Activated naive CD8-positive, alpha-beta T cell treated with anti-CD3 and anti-CD28 coated beads for 36 hours (primary cell): Measurements from ENCODE around the gene CROCC2. TPM values are rescaled to one million over a fixed set of nuclear protein-coding genes. Genes with fewer than 3 reads are reported as not detected.

Experiments used
- DNase-seq: peaks from one replicate; pipeline ENCODE4 v3.0.0; 2021
- H3K27ac Mint-ChIP-seq: one replicate; pipeline ENCODE4 v1.8.0; 2022; ENCODE audit warnings: mild to moderate bottlenecking, moderate library complexity, mixed read lengths
- H3K27me3 Mint-ChIP-seq: one replicate; pipeline ENCODE4 v1.8.0; 2022; ENCODE audit warnings: mild to moderate bottlenecking, mixed read lengths
- H3K36me3 Mint-ChIP-seq: one replicate; pipeline ENCODE4 v1.8.0; 2021; ENCODE audit warnings: mild to moderate bottlenecking, mixed read lengths
- H3K4me1 Mint-ChIP-seq: one replicate; pipeline ENCODE4 v1.8.0; 2021; ENCODE audit warnings: mixed read lengths
- H3K4me3 Mint-ChIP-seq: one replicate; pipeline ENCODE4 v1.8.0; 2022; ENCODE audit warnings: mild to moderate bottlenecking, moderate library complexity, mixed read lengths
- H3K9me3 Mint-ChIP-seq: one replicate; pipeline ENCODE4 v1.8.0; 2022; ENCODE audit warnings: mixed read lengths
- total RNA-seq, 2 experiments: library from RNA; stranded (reverse); gene quantifications; one replicate each; pipeline ENCODE4 v1.2.3, GENCODE V29; 2021

Gene CROCC2
- total RNA-seq, 2 experiments from 2014 or later, result not detected

- DNase-seq, result no peak
- Mint-ChIP-seq H3K9me3 (no peaks in the 10 kb centered on the region), H3K27me3 (no peaks in the 10 kb centered on the region), H3K36me3 (no peaks in the 10 kb centered on the region), H3K4me1 (no peaks in the 10 kb centered on the region), H3K27ac (no peak overlapping the region), H3K4me3 (no peak overlapping the region)
Measured at GRCh38 chr2:240956935-240957655, 51.0 kb downstream of the CROCC2 start.

- H3K27ac Mint-ChIP-seq, result no peak overlapping the region
- DNase-seq, result no peak
- no peaks in the 10 kb centered on the region for H3K4me1 Mint-ChIP-seq
- no peak overlapping the region for H3K4me3 Mint-ChIP-seq
- no peaks in the 10 kb centered on the region for H3K36me3 Mint-ChIP-seq
- no peaks in the 10 kb centered on the region for H3K27me3 Mint-ChIP-seq
- H3K9me3 Mint-ChIP-seq, result no peaks in the 10 kb centered on the region
Measured at GRCh38 chr2:240957656-240958365, 51.7 kb downstream of the CROCC2 start.

- H3K4me3 Mint-ChIP-seq, result no peak overlapping the region
- H3K4me1 Mint-ChIP-seq, result no peaks in the 10 kb centered on the region
- DNase-seq, result no peak
- H3K9me3 Mint-ChIP-seq, result no peaks in the 10 kb centered on the region
- H3K27me3 Mint-ChIP-seq, result no peaks in the 10 kb centered on the region
- no peaks in the 10 kb centered on the region for H3K36me3 Mint-ChIP-seq
- no peak overlapping the region for H3K27ac Mint-ChIP-seq
Measured at GRCh38 chr2:240958366-240959213, 52.5 kb downstream of the CROCC2 start.

GRCh38 chr2:240959214-240959940 lies 53.2 kb downstream of the CROCC2 start:
- DNase-seq, result no peak
- Mint-ChIP-seq H3K4me1 (no peaks in the 10 kb centered on the region), H3K36me3 (no peaks in the 10 kb centered on the region), H3K9me3 (no peaks in the 10 kb centered on the region), H3K27ac (no peak overlapping the region), H3K27me3 (no peaks in the 10 kb centered on the region), H3K4me3 (no peak overlapping the region)

GRCh38 chr2:240959941-240960308 lies 53.8 kb downstream of the CROCC2 start:
- H3K27me3 Mint-ChIP-seq, result no peaks in the 10 kb centered on the region
- H3K27ac Mint-ChIP-seq, result no peak overlapping the region
- H3K9me3 Mint-ChIP-seq, result no peaks in the 10 kb centered on the region
- H3K36me3 Mint-ChIP-seq, result no peaks in the 10 kb centered on the region
- no peak for DNase-seq
- no peak overlapping the region for H3K4me3 Mint-ChIP-seq
- no peaks in the 10 kb centered on the region for H3K4me1 Mint-ChIP-seq

- no peaks in the 10 kb centered on the region for H3K36me3 Mint-ChIP-seq
- no peaks in the 10 kb centered on the region for H3K9me3 Mint-ChIP-seq
- DNase-seq, result no peak
- H3K4me3 Mint-ChIP-seq, result no peak overlapping the region
- H3K27me3 Mint-ChIP-seq, result no peaks in the 10 kb centered on the region
- H3K27ac Mint-ChIP-seq, result no peak overlapping the region
- H3K4me1 Mint-ChIP-seq, result no peaks in the 10 kb centered on the region
Measured at GRCh38 chr2:240960309-240960970, 54.3 kb downstream of the CROCC2 start.

- H3K4me3 Mint-ChIP-seq, result no peak overlapping the region
- no peaks in the 10 kb centered on the region for H3K36me3 Mint-ChIP-seq
- no peaks in the 10 kb centered on the region for H3K4me1 Mint-ChIP-seq
- no peaks in the 10 kb centered on the region for H3K27me3 Mint-ChIP-seq
- no peak overlapping the region for H3K27ac Mint-ChIP-seq
- no peaks in the 10 kb centered on the region for H3K9me3 Mint-ChIP-seq
- DNase-seq, result no peak
Measured at GRCh38 chr2:240960971-240961876, 55.1 kb downstream of the CROCC2 start.

- H3K4me1 Mint-ChIP-seq, result no peaks in the 10 kb centered on the region
- DNase-seq, result no peak
- no peaks in the 10 kb centered on the region for H3K9me3 Mint-ChIP-seq
- H3K4me3 Mint-ChIP-seq, result no peak overlapping the region
- no peaks in the 10 kb centered on the region for H3K36me3 Mint-ChIP-seq
- H3K27me3 Mint-ChIP-seq, result no peaks in the 10 kb centered on the region
- no peak overlapping the region for H3K27ac Mint-ChIP-seq
Measured at GRCh38 chr2:240961910-240962299, 55.8 kb downstream of the CROCC2 start.

GRCh38 chr2:240962300-240963064 lies 56.3 kb downstream of the CROCC2 start:
- no peak overlapping the region for H3K27ac Mint-ChIP-seq
- no peaks in the 10 kb centered on the region for H3K4me1 Mint-ChIP-seq
- H3K27me3 Mint-ChIP-seq, result no peaks in the 10 kb centered on the region
- no peak for DNase-seq
- H3K36me3 Mint-ChIP-seq, result no peaks in the 10 kb centered on the region
- no peak overlapping the region for H3K4me3 Mint-ChIP-seq
- no peaks in the 10 kb centered on the region for H3K9me3 Mint-ChIP-seq

GRCh38 chr2:240963065-240963867 lies 57.1 kb downstream of the CROCC2 start:
- Mint-ChIP-seq H3K27me3 (no peaks in the 10 kb centered on the region), H3K4me3 (no peak overlapping the region), H3K9me3 (no peaks in the 10 kb centered on the region), H3K36me3 (no peaks in the 10 kb centered on the region), H3K4me1 (no peaks in the 10 kb centered on the region), H3K27ac (no peak overlapping the region)
- DNase-seq, result no peak

- H3K4me3 Mint-ChIP-seq, result no peak overlapping the region
- H3K9me3 Mint-ChIP-seq, result no peaks in the 10 kb centered on the region
- H3K36me3 Mint-ChIP-seq, result no peaks in the 10 kb centered on the region
- H3K27ac Mint-ChIP-seq, result no peak overlapping the region
- H3K27me3 Mint-ChIP-seq, result no peaks in the 10 kb centered on the region
- DNase-seq, result no peak
- H3K4me1 Mint-ChIP-seq, result no peaks in the 10 kb centered on the region
Measured at GRCh38 chr2:240963868-240964703, 58.0 kb downstream of the CROCC2 start.
